K562 (cell line): ENCODE data around the gene REX1BD. TPM values are rescaled to one million over a fixed set of nuclear protein-coding genes. Genes with fewer than 3 reads are reported as not detected.

Experiments
- FOS ChIP-seq: IDR thresholded peaks from 3 replicates; pipeline ENCODE4 v1.6.1; 2011; ENCODE audit not compliant: insufficient read length; ENCODE audit errors: extremely low read depth
- FOXJ3 ChIP-seq: sonication (generic); formaldehyde crosslinking; IDR thresholded peaks from 2 replicates; pipeline ENCODE4 v1.4.0; 2020; ENCODE audit warnings: mild to moderate bottlenecking, missing genetic modification reagents
- KAT8 ChIP-seq: fragments of 450-650 bp; IDR thresholded peaks from 2 replicates; pipeline ENCODE4 v1.6.1; 2016; ENCODE audit warnings: low read depth, mild to moderate bottlenecking
- LCOR ChIP-seq: sonication (generic); formaldehyde crosslinking; IDR thresholded peaks from 2 replicates; pipeline ENCODE4 v1.8.0; 2022; ENCODE audit warnings: mild to moderate bottlenecking, missing genetic modification reagents
- MYC ChIP-seq, 2 experiments: fragments of 250-450 bp in 1 of 2; sonication (Bioruptor Pico) in 1 of 2; IDR thresholded peaks; 2 replicates each; pipeline versions ENCODE4 v1.5.1 to v1.6.1; 2012 to 2021; ENCODE audit warnings: low read depth in 2 of 2, borderline replicate concordance in 1 of 2, improper control_type of control experiment in 1 of 2, low read length in 1 of 2, mild to moderate bottlenecking in 1 of 2, moderate library complexity in 1 of 2
- NFE2L1 ChIP-seq: fragments of 450-650 bp; IDR thresholded peaks from 2 replicates; pipeline ENCODE4 v1.6.1; 2016; ENCODE audit warnings: missing genetic modification characterization, low read depth, mild to moderate bottlenecking, missing compliant biosample characterization, moderate library complexity, borderline replicate concordance
- RAD51 ChIP-seq: fragments of 450-650 bp; IDR thresholded peaks from 2 replicates; pipeline ENCODE4 v1.7.1; 2016; ENCODE audit warnings: low read depth, mild to moderate bottlenecking, borderline replicate concordance
- SIRT6 ChIP-seq: IDR thresholded peaks from one replicate; pipeline ENCODE4 v1.6.1; 2012; ENCODE audit warnings: low read depth, mild to moderate bottlenecking, control low read depth, inconsistent platforms, low read length, moderate library complexity
- SREBF1 ChIP-seq: fragments of 150-350 bp; IDR thresholded peaks from 2 replicates; pipeline ENCODE4 v1.6.1; 2014; ENCODE audit warnings: antibody characterized with exemption, low read depth, low read length, borderline replicate concordance
- ZNF146 ChIP-seq: IDR thresholded peaks from one replicate; pipeline ENCODE4 v1.6.1; 2018; ENCODE audit warnings: missing compliant biosample characterization; ENCODE audit not compliant: unreplicated experiment
- polyA plus RNA-seq, 8 experiments: library from polyadenylated mRNA; depleted of rRNA in 4 of 8; stranded (reverse) in 5 of 8; unstranded in 3 of 8; fragments of >200 nt; fragmentation: Nextera tagmentation in 2 of 8; fragmentation: Illumina TruSeq in 1 of 8; extraction: Ambion mirVana in 2 of 8; extraction: Trizol in 1 of 8; gene quantifications; 2 replicates each; pipeline versions ENCODE4 v1.2.1 to v1.2.3, GENCODE V29; 2011 to 2014; ENCODE audit warnings: inconsistent platforms in 1 of 8, missing spikeins in 1 of 8
- total RNA-seq, 7 experiments: library from RNA; depleted of rRNA in 6 of 7; stranded (reverse); fragments of >200 nt in 6 of 7; fragmentation: Illumina TruSeq in 2 of 7; extraction: Trizol in 2 of 7; gene quantifications; 2 replicates each; pipeline versions ENCODE4 v1.2.1 to v1.2.3, GENCODE V29; 2011 to 2021; ENCODE audit warnings: low replicate concordance in 1 of 7
- TF ChIP-seq, protein P1 (sequence below): fragments of 250-450 bp; sonication (Bioruptor Pico); IDR thresholded peaks from 2 replicates; pipeline ENCODE4 v1.5.0; 2020; ENCODE audit warnings: mild to moderate bottlenecking, borderline replicate concordance
- TF ChIP-seq, protein P2 (sequence below): fragments of 450-650 bp; IDR thresholded peaks from 2 replicates; pipeline ENCODE4 v1.6.1; 2018; ENCODE audit not compliant: partially characterized antibody
- TF ChIP-seq, protein P3 (sequence below): sonication (generic); formaldehyde crosslinking; IDR thresholded peaks from 2 replicates; pipeline ENCODE4 v1.8.0; 2022; ENCODE audit warnings: missing genetic modification reagents, mild to moderate bottlenecking, borderline replicate concordance
- TF ChIP-seq, protein P4 (sequence below): fragments of 250-450 bp; sonication (Bioruptor Pico); IDR thresholded peaks from 2 replicates; pipeline ENCODE4 v1.4.0; 2020; ENCODE audit warnings: mild to moderate bottlenecking, moderate library complexity

Gene REX1BD
- total and polyA plus RNA-seq, 9 of the 15 experiments (the other 6 are each of a cell fraction or from before 2014, with no cell fraction given), result 1.9 to 136 (median 13.8) TPM

DNA sequence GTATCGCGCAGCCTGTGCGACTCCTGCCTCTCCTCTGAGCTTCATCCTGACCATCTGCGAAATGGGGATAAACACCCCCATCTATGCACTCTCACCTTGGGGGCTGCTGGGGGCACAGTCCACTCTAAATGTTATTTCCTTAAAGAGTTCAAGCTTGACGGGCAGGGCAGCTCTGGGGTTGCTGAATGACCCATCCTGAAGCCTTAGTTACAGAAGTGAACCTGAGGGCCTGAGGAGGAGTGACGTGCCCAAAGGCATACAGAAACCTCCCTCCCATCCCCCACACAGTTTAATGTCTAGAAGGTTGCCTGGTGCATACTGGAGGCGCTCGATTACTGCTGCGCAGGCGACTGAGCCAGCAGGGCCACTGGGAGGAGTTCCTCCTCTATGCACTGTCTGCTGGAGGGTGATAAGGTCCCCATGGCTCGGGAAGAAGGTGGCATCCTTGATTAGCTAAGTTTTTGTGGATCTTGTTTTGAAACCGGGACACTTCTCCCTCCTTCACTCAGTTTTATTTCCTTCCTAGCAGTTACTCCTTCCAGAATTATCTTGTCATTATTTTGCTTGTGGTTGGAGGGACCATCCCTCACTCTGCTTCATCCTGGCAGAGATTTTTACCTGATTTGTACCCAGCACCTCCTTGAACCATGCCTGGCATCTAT is 44.7 kb upstream of the REX1BD start (continued):
- TF ChIP-seq, protein P1, sequence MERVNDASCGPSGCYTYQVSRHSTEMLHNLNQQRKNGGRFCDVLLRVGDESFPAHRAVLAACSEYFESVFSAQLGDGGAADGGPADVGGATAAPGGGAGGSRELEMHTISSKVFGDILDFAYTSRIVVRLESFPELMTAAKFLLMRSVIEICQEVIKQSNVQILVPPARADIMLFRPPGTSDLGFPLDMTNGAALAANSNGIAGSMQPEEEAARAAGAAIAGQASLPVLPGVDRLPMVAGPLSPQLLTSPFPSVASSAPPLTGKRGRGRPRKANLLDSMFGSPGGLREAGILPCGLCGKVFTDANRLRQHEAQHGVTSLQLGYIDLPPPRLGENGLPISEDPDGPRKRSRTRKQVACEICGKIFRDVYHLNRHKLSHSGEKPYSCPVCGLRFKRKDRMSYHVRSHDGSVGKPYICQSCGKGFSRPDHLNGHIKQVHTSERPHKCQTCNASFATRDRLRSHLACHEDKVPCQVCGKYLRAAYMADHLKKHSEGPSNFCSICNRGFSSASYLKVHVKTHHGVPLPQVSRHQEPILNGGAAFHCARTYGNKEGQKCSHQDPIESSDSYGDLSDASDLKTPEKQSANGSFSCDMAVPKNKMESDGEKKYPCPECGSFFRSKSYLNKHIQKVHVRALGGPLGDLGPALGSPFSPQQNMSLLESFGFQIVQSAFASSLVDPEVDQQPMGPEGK (CRISPR knock-in tag), result no peak
- TF ChIP-seq FOXJ3 (CRISPR knock-in tag) (no peak), ZNF146 (CRISPR knock-in tag) (no peak), RAD51 (no peak; the same call in 1 of the 2 replicates), SREBF1 (no peak), FOS (no peak), LCOR (no peak; the same call in none of the 2 replicates), KAT8 (no peak), MYC (IDR thresholded peaks at IDR 0.05; ENCODE audit: low read depth, low read length) (peak; percentile 82), MYC (CRISPR knock-in tag; IDR thresholded peaks at IDR 0.05; ENCODE audit: borderline replicate concordance, low read depth) (no peak), NFE2L1 (no peak), SIRT6 (no peak)
- TF ChIP-seq, protein P2, sequence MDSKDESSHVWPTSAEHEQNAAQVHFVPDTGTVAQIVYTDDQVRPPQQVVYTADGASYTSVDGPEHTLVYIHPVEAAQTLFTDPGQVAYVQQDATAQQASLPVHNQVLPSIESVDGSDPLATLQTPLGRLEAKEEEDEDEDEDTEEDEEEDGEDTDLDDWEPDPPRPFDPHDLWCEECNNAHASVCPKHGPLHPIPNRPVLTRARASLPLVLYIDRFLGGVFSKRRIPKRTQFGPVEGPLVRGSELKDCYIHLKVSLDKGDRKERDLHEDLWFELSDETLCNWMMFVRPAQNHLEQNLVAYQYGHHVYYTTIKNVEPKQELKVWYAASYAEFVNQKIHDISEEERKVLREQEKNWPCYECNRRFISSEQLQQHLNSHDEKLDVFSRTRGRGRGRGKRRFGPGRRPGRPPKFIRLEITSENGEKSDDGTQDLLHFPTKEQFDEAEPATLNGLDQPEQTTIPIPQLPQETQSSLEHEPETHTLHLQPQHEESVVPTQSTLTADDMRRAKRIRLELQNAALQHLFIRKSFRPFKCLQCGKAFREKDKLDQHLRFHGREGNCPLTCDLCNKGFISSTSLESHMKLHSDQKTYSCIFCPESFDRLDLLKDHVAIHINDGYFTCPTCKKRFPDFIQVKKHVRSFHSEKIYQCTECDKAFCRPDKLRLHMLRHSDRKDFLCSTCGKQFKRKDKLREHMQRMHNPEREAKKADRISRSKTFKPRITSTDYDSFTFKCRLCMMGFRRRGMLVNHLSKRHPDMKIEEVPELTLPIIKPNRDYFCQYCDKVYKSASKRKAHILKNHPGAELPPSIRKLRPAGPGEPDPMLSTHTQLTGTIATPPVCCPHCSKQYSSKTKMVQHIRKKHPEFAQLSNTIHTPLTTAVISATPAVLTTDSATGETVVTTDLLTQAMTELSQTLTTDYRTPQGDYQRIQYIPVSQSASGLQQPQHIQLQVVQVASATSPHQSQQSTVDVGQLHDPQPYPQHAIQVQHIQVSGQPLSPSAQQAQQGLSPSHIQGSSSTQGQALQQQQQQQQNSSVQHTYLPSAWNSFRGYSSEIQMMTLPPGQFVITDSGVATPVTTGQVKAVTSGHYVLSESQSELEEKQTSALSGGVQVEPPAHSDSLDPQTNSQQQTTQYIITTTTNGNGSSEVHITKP, result peak; percentile 47
- TF ChIP-seq, protein P3, sequence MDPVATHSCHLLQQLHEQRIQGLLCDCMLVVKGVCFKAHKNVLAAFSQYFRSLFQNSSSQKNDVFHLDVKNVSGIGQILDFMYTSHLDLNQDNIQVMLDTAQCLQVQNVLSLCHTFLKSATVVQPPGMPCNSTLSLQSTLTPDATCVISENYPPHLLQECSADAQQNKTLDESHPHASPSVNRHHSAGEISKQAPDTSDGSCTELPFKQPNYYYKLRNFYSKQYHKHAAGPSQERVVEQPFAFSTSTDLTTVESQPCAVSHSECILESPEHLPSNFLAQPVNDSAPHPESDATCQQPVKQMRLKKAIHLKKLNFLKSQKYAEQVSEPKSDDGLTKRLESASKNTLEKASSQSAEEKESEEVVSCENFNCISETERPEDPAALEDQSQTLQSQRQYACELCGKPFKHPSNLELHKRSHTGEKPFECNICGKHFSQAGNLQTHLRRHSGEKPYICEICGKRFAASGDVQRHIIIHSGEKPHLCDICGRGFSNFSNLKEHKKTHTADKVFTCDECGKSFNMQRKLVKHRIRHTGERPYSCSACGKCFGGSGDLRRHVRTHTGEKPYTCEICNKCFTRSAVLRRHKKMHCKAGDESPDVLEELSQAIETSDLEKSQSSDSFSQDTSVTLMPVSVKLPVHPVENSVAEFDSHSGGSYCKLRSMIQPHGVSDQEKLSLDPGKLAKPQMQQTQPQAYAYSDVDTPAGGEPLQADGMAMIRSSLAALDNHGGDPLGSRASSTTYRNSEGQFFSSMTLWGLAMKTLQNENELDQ, result no peak
- TF ChIP-seq, protein P4, sequence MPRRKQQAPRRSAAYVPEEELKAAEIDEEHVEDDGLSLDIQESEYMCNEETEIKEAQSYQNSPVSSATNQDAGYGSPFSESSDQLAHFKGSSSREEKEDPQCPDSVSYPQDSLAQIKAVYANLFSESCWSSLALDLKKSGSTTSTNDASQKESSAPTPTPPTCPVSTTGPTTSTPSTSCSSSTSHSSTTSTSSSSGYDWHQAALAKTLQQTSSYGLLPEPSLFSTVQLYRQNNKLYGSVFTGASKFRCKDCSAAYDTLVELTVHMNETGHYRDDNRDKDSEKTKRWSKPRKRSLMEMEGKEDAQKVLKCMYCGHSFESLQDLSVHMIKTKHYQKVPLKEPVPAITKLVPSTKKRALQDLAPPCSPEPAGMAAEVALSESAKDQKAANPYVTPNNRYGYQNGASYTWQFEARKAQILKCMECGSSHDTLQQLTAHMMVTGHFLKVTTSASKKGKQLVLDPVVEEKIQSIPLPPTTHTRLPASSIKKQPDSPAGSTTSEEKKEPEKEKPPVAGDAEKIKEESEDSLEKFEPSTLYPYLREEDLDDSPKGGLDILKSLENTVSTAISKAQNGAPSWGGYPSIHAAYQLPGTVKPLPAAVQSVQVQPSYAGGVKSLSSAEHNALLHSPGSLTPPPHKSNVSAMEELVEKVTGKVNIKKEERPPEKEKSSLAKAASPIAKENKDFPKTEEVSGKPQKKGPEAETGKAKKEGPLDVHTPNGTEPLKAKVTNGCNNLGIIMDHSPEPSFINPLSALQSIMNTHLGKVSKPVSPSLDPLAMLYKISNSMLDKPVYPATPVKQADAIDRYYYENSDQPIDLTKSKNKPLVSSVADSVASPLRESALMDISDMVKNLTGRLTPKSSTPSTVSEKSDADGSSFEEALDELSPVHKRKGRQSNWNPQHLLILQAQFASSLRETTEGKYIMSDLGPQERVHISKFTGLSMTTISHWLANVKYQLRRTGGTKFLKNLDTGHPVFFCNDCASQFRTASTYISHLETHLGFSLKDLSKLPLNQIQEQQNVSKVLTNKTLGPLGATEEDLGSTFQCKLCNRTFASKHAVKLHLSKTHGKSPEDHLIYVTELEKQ (CRISPR knock-in tag), result no peak
